ENCODE data around the gene GRIP1.

GRIP1 gene, protein sequence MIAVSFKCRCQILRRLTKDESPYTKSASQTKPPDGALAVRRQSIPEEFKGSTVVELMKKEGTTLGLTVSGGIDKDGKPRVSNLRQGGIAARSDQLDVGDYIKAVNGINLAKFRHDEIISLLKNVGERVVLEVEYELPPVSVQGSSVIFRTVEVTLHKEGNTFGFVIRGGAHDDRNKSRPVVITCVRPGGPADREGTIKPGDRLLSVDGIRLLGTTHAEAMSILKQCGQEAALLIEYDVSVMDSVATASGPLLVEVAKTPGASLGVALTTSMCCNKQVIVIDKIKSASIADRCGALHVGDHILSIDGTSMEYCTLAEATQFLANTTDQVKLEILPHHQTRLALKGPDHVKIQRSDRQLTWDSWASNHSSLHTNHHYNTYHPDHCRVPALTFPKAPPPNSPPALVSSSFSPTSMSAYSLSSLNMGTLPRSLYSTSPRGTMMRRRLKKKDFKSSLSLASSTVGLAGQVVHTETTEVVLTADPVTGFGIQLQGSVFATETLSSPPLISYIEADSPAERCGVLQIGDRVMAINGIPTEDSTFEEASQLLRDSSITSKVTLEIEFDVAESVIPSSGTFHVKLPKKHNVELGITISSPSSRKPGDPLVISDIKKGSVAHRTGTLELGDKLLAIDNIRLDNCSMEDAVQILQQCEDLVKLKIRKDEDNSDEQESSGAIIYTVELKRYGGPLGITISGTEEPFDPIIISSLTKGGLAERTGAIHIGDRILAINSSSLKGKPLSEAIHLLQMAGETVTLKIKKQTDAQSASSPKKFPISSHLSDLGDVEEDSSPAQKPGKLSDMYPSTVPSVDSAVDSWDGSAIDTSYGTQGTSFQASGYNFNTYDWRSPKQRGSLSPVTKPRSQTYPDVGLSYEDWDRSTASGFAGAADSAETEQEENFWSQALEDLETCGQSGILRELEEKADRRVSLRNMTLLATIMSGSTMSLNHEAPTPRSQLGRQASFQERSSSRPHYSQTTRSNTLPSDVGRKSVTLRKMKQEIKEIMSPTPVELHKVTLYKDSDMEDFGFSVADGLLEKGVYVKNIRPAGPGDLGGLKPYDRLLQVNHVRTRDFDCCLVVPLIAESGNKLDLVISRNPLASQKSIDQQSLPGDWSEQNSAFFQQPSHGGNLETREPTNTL

DNA sequence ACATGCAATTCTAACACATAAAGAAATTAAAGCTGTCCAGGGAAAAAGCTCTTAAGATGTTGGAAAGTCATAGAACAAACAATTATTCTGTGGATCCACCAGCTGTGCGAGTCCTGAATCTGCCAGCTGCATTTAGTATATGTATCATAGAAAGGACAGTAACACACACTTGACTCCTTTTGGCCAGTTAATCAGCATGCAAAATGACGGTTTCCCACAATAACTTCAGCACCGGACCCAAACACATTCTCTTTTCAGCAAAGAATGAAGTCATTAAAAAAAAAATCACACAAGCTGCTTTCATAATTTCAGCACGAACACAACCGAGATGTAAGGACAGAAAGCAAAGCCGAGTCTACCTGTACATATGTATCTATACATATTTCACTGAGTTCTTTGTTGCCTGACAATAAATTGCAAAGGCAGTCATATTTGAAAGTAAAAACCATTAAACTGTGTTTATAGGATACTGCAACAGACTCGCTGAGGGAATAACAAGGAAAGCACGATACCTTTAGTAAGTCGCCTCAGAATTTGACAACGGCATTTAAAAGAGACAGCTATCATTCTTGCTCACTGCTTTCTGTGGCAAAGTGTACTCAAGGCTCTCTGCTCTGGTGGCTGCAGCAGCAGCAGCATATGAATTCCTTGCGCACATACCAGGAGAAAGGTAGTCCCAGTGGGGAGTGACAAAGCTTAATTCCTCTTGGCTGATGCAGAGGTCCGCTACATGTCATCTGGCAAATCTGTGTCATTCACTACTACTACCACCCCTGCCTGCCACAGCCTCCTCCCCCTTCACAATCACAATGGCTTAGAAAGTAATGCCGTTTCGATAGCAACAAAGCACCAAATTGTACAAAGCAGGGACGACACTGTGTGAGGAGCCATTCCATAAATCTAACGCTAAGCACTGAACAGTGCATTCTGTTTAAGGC lies at the start of gene GRIP1:
TSS of gene GRIP1 (minus strand) at position 739 of the 938 bp plus-strand sequence. CDS start at position 567, 172 bp downstream.
- no peak for DNase-seq

DNA sequence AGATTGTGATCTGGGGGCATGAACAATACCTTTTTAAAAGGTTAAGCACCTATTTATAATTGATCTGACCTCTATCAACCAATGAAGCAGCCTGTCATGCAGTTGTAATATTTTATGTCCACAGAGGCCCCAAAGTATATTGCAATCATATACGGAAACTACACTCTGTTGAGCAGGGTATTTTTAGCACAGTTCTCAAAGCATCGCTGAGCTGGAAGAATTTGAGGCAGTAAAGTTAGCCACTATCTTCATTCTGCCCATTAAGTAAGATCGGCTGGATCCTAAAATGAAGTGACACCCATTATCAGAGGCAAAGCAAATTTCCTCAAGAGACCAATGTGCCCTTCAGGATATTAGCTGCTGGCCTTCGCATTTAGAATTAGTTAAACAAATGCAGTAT lies 47.7 kb upstream of the GRIP1 start:
- no peak for DNase-seq

DNA sequence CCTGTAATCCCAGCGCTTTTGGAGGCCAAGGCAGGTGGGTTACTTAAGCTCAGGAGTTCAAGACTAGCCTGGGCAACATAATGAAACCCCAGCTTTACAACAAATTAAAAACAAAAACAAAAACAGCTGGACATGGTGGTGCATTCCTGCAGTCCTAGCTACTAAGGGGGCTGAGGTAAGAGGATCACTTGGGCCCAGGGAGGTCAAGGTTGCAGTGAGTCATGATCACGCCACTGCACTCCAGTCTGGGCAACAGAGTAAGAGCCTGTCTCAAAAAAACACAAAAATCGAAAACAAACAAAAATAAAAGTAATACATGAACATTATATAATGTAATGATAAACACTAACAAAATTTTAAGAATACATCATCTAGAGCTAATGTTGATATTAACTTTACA lies 46.2 kb upstream of the GRIP1 start:
- DNase-seq, result no peak

DNA sequence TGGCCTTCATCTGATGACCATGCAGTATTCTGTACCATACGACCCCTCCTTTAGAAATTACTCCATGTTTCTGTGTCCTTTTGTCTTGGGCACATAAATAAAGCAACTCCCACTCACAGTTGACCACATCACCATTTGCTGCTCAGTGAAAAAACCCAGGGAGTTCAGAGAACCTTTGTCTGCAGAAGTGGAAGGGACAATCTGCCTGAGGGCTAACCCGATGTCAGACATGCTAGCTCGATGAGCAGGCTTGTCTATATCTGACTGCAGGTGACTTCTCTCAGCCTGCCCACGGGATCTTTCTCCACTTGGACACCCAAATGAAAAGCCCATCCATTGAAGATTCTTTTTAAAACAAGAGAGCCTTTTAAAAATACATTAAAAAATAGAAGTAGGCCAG lies 45.7 kb upstream of the GRIP1 start:
- no peak for DNase-seq

DNA sequence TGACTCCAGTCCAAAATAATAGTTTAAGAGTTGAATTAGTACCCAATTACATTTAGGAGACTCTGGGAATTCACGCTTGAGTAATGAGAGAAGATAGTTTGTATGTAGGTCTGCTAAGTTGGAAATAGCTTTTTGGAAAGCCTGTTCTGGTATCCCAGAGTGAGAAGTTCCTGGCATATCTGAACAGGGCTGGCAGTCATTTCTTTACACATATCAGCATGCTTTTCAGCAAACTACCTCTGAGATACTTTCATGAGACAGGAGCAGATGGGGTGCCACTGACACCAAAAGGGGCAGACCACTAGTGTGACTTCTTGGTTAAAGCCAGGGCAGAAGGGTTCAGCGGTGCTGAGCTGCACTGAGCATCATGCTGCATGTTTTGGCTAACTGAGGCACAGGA lies 45.1 kb upstream of the GRIP1 start:
- DNase-seq, result no peak

DNA sequence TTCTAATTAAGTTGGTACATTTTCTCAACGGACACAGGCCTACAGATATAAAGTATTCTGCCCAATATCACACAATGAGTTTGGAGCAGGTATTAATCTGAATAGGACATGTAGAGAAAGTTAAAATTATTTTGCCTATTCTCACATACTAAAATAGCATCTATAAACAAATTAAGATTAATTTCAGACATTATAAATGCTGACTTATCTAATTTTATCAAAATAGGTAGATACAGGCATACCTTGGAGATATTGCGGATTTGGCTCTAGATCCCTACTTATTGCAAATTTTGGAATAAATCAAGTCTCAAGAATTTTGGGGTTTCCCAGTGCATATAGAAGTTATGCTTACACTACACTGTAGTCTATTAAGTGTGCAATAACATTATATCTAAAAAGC lies 41.0 kb upstream of the GRIP1 start:
- DNase-seq, result no peak

DNA sequence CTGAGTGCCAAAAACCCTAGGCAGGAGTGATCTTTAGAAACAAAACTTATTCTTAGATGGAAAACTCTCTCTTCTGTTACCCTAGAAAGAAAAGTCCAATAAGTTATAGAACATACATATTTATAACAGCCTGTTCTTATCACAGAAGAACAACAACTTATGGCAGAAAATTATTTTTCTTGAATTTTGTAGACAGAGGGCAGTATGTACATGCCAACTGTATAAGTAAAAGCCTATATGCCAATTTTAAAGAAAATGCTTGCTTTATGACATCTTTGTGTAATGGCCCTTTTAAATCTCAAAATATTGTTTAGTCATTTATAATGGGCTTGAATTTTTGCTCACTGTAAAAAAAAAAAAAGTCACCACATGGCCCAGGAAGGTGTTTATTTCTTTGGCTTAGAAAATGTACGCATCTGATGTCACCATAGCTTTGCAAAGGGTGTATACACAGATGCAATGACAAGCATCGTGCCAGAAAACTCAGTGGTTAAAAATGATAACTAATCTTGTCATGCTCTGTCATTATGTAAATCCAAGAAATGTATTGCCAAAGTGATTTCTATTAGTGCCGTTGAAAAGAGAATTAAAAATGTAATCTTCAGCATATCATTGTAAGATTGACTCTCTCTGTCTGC lies 38.3 kb upstream of the GRIP1 start:
- DNase-seq, result no peak

DNA sequence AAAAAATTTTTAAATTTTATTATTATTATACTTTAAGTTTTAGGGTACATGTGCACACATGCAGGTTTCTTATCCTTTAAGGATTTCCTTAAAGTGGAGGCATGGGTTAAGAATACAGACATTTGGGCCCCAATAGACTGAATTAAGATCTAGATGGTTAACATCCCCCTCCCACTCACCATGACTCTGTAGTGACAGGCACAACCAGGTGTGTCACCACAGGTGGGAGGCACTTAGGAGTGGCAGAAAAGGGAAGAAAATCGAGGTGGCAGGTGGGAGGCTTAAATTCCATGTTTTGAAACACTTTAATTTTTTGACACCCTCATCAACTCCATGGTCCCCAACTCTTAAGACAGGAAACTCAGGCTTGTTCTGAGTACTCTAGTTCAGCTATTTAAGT lies 37.6 kb upstream of the GRIP1 start:
- no peak for DNase-seq

DNA sequence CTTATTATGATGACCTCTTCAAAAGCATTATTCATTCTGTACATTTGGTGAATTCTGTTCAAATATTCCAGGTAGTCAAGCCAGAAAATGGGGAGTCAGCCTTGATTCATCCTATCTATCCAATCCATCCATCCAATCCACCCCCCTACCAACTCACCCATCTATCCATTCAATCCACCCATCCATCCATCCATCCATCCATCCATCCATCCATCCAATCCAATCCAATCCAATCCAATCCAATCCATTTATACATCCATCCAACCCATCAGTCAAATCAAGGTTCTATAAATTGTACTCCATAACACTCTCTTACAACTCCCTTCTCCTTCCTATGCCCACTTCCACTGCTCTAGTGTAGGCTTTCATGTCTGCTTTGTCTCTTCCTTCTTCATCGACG lies 35.8 kb upstream of the GRIP1 start:
- DNase-seq, result no peak

DNA sequence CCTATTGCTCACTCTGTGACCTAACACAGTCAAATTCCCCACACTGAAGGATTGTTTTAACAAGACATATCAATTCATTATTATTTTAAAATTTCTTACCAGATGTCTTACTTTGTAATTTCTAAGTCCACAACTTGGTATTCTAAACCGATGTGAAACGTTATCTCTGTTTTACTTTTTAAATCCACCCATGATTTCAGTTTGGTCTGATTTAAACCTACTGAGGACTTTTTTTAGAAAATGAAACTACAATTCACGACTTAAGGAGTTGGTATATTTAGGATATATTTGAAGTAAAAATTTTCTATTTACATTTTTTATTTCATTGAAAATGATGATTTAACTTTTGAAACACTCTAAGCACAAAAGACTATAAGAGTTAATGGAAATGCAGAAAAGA lies 35.1 kb upstream of the GRIP1 start:
- DNase-seq, result no peak

DNA sequence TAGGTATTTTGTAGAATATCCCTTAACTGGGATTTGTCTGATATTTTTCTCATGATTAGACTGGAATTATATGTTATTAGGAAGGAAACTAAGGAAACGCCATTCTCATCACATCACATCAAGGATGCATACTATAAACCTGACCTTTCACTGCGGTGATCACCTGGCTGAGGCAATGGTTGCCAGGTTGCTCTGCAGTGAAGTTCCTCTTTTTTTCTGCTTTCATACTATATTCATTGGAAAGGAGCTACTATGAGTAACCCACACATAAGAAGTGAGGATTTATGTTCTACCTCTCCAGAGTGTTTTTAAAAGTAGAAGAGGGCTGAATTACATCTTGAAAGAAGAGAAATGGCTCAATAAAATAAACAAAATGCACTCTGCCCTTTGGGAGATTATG lies 31.0 kb upstream of the GRIP1 start:
- DNase-seq, result no peak

DNA sequence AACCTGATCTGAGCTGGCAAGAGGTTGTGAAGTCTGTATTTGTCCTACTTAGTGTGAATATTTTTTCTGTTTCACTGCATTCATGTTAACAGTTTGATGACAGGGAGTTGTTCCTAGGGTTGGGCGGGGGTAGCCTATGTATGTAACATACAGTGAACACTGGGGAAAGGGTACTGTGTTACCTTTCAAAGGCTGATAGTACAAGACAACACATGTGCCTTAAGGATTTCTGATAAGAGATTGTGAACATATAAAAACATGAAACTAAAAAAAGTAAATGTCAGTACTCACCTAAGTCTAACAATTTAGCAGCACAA lies 30.5 kb upstream of the GRIP1 start:
- no peak for DNase-seq

DNA sequence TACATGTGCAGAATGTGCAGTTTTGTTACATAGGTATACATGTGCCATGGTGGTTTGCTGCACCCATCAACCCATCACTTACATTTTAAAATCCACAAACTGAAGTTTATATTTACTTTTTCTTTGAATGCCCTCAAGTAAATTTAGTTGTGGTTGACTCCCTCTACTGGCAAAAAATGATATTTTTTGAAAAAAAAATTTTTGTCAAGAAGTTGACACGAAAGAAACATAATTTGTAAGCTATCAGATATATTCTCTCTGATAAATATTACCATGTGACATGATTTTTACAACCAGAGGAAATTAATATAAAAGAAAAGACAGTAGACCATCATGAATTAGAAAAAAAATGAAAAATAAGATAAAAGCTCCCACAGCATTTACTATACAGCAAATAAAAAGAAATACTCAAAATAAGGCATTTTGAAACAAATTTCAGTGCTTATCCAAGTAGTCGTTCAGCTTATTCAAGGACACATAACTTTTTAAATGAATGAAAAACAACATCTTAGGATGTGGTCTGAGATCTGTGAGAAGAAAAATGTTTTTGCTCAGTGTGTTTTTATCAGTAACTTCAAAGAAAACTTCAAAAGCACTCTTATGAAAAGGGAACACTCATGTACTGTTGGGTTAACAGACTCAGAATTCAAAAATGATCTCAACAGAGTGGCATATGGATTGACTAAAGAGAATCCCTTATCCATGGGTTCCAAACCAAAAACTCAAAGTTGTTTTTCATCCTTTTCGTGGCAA lies 30.0 kb upstream of the GRIP1 start:
- DNase-seq, result no peak

DNA sequence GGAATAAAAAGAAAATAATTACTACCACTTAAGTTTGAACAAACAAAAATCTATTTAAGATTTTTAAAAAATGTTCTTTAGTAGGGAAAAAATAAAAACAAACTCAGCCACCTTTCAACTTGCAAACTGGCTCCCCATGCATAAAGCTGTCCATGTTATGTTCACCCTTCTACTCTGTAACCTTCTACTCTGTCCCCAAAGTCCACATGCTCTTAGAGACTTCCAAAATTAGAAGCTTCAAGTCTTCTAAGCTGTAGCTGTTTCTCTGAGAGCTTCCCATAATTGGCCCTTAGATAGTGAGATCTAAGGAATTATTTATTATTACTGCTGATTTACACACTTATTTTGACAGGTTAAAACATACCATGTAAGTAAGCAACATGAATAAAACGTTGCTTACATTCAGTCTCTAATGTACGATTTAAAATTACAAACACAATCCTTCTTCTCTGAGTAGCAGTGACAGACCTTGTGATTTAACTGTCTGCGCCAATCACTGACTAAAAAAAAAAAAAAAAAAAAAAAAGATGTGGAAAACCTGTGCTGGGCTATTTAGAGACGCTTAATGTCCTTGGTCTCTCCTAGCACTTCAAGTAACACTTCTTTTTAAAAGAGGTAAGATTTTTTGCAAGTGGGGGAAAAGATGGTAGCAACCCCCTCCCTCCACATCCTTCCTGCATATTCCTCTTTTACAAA lies 28.3 kb upstream of the GRIP1 start:
- DNase-seq, result no peak

DNA sequence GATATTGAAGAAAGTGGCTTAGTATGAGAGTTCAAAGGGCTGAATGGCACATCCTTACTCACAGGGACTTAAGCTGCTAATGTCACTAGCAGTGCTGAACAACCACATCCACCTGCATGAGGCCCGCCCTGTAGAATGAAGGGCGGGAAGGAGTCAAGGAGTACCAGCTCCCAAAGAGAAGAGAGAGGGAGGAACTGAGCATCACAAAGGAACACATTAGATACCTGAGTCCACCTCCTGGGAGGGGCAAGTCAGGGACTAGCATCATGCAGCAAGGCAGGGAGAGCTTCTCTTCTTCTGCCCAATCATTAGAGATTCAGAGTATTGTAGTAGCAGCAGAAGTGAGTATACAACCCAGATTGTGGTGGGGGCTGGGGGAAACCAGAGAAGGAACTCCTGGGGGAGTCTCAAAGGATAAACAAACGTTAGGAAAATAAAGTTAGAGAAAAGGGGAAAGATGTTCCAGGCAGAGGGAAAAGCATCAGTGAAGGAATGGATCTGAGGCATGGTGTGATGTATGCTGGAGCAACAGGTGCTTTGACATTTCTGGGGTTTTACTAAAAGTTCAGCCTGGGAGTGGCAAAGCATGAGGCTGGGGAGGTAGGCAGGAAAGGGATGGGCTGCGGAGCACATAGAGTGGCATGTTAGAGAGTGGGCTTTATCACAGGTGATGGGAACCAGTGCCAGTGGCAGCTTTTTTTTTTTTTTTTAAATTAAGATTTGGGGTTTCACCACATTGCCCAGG lies 21.0 kb upstream of the GRIP1 start:
- no peak for DNase-seq

DNA sequence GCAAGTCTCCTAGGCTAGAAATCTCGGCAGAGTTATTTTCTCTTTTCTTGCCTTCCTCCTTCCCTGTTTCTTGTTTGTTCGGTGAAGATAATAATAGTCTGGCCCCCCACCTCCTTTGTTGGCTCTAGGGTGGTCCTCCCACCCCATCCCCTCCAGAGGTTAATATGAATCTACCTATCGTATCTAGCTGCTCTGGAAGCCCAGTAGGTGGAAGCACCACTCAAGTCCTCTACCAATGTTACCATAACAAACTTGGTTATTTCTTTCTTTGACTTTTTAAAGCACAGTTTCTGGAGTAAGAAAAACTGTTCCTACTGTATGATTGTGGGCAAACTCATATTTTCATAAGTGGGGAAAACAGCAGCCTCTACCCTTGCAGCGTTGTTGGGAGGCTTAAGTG lies 19.7 kb upstream of the GRIP1 start:
- DNase-seq, result no peak

DNA sequence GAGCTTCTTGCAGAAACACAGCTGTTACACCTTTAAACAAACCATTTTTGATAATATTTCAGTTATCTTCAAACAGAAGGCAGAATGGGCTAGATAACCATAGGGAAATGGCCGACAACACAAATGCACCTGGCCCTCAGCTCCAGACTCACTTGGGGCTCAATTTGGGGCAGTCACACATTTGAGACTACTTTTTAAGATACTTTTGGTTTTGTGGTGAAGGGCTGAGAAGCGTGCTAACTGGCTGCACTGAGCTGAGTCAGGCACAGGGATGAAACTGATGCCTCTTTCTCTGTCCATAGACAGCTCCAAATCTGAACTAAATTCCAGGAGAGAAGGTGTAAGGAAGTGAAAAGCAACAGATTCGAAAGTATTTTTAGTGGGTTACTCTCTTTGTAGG lies 18.5 kb upstream of the GRIP1 start:
- DNase-seq, result no peak

DNA sequence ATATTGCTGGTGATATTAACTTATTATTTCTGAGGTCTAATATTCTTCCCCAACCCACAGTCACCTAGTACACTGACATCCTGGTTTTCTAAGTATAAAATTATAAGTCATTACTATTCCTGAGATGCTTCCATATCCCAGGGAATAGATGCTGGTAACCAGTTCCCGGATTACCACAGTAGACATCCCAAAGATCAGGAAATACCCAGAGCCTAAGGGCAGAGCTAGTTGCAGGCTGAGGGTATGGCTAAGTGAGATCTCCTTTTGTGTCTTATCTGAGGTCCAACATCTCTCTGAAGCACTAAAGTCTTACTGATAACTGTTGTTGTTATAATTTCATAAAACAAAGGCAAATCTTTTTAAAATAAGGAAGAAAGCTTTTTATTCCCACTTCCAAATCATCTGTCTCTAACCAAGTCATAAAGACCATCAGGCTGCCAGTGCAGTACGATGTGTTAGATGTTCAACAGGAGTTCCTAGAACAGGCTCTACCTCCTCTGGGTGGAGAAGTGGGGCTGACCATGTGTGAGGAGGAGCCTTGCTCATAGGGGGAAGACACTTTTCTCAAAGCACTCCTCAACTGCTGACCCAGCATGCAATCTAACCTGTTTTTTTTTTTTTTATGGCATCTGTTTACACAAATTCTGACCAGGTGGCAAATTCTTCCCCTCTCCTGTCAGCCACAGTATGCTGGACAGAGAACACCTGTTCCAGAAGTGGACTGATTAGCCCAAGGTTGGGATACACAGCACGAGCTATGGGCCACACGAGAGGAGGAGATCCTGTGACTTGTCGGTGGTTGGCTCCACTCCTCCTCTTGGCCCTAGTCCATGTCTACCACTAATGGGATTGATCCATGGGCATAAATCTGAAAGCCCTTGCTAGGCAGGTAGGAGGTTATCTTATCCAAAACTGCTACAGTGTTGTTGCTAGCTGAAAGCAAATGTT lies 16.1 kb upstream of the GRIP1 start:
- no peak for DNase-seq
